Measurements from ENCODE around the gene PER3.

- TF ChIP-seq CTCF (IDR thresholded peaks at IDR 0.05), result no peak
- no peak for TF ChIP-seq EZH2 (IDR thresholded peaks at IDR 0.05; ENCODE audit: borderline replicate concordance, insufficient read depth, low read depth, low read length, poor library complexity, severe bottlenecking)
Observed at GRCh38 chr1:7863756-7864328, 79.8 kb downstream of the PER3 start.
